Endodermal cell (in vitro differentiated cells): ENCODE results near the gene EFCAB8. TPM values are rescaled to one million over a fixed set of nuclear protein-coding genes. Genes with fewer than 3 reads are reported as not detected.

Source experiments
- DNase-seq: peaks from one replicate; pipeline ENCODE4 v3.0.0-alpha.2; 2017
- H3K27ac ChIP-seq: 2 replicates; pipeline ENCODE4 v1.5.1; 2013; ENCODE audit warnings: mild to moderate bottlenecking, low read depth, low read length, moderate library complexity
- H3K27me3 ChIP-seq: 2 replicates; pipeline ENCODE4 v1.6.1; 2013; ENCODE audit warnings: mild to moderate bottlenecking, low read length, moderate library complexity; ENCODE audit not compliant: insufficient read depth, control insufficient read depth, poor library complexity, severe bottlenecking
- H3K36me3 ChIP-seq: 2 replicates; pipeline ENCODE4 v1.7.0; 2013; ENCODE audit warnings: mild to moderate bottlenecking, low read length, moderate library complexity; ENCODE audit not compliant: control insufficient read depth, insufficient read depth
- H3K4me1 ChIP-seq: one replicate; pipeline ENCODE4 v1.7.0; 2013; ENCODE audit warnings: low read length; ENCODE audit not compliant: control insufficient read depth, insufficient read depth
- H3K4me3 ChIP-seq: 2 replicates; pipeline ENCODE4 v1.5.1; 2013; ENCODE audit warnings: mild to moderate bottlenecking, low read length, moderate library complexity
- H3K9ac ChIP-seq: 2 replicates; pipeline ENCODE4 v1.6.1; 2013; ENCODE audit warnings: mild to moderate bottlenecking, low read length, moderate library complexity; ENCODE audit not compliant: poor library complexity, severe bottlenecking; ENCODE audit errors: extremely low read depth
- H3K9me3 ChIP-seq: 2 replicates; pipeline ENCODE4 v1.6.1; 2013; ENCODE audit warnings: mild to moderate bottlenecking, low read length, moderate library complexity; ENCODE audit not compliant: control insufficient read depth
- H3K27ac Mint-ChIP-seq: 2 replicates; pipeline ENCODE4 v1.8.0; 2020; ENCODE audit warnings: mixed read lengths
- H3K27me3 Mint-ChIP-seq: 2 replicates; pipeline ENCODE4 v1.8.0; 2021; ENCODE audit warnings: mild to moderate bottlenecking, mixed read lengths; ENCODE audit not compliant: insufficient read depth
- H3K36me3 Mint-ChIP-seq: 2 replicates; pipeline ENCODE4 v1.8.0; 2020; ENCODE audit warnings: low read depth, mixed read lengths
- H3K4me1 Mint-ChIP-seq: 2 replicates; pipeline ENCODE4 v1.8.0; 2020; ENCODE audit warnings: mixed read lengths
- H3K4me3 Mint-ChIP-seq: 2 replicates; pipeline ENCODE4 v1.8.0; 2020; ENCODE audit warnings: mild to moderate bottlenecking, moderate library complexity, mixed read lengths
- H3K9me3 Mint-ChIP-seq: 2 replicates; pipeline ENCODE4 v1.8.0; 2020; ENCODE audit warnings: mild to moderate bottlenecking, mixed read lengths
- WGBS, 2 experiments: methylation state at CpG; one replicate each; pipeline versions ENCODE4 v1.1.5 to v1.1.7; 2013; ENCODE audit warnings: missing lambda C conversion rate in 2 of 2, mixed read lengths in 1 of 2; ENCODE audit not compliant: insufficient coverage in 1 of 2, insufficient read length in 1 of 2; 5-methylcytosine and 5-hydroxymethylcytosine counted together
- total RNA-seq, 2 donors: library from RNA; stranded (reverse); fragmentation: NEBNext Ultra II Directional in 1 of 2; extraction: Animal tissue kit (Norgen Biotek cat#: 25700) in 1 of 2; gene quantifications; 2 replicates in 1 of 2; 3 replicates in 1 of 2; pipeline ENCODE4 v1.2.1, GENCODE V29; 2021
- TF ChIP-seq, protein P1 (sequence below): fragments of 200-600 bp; sonication (generic); conservative IDR thresholded peaks from 2 replicates; pipeline ENCODE4 v1.5.0; 2021; ENCODE audit warnings: antibody characterized with exemption, mild to moderate bottlenecking

The EFCAB8 gene
- total RNA-seq, 2 donors from 2014 or later = 0.44 to 1.0 TPM

DNA sequence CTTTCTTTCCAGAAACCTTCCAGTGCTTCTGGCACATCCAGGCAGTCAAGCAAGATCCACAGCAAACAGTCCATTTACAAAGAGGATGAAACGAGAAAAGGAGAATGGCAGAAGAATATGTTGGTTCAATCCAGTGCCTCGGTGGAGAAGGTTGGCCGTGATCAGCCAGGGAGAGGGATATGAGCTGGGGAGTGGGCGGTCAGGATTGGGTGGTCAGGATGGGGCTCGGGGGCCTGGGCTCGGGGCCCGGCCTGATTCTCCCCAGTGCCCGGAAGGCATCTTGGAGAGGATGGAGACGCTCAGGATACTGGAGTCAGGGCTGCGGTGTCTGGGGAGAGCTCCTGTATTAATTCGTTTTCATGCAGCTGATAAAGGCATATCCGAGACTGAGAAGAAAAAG lies 61.3 kb downstream of the EFCAB8 start:
- no peaks in the 10 kb centered on the region for H3K27me3 ChIP-seq
- no peak overlapping the region for H3K27ac ChIP-seq
- H3K4me3 ChIP-seq = no peak overlapping the region
- no peaks in the 10 kb centered on the region for H3K36me3 ChIP-seq
- Mint-ChIP-seq H3K27me3 (no peaks in the 10 kb centered on the region), H3K9me3 (peaks cover 18% of the 10 kb centered on the region), H3K4me3 (no peak overlapping the region), H3K36me3 (peaks cover 11% of the 10 kb centered on the region), H3K27ac (no peak overlapping the region), H3K4me1 (no peaks in the 10 kb centered on the region)
- no peak overlapping the region for H3K9ac ChIP-seq
- H3K4me1 ChIP-seq = no peaks in the 10 kb centered on the region
- DNase-seq = no peak
- TF ChIP-seq, protein P1, sequence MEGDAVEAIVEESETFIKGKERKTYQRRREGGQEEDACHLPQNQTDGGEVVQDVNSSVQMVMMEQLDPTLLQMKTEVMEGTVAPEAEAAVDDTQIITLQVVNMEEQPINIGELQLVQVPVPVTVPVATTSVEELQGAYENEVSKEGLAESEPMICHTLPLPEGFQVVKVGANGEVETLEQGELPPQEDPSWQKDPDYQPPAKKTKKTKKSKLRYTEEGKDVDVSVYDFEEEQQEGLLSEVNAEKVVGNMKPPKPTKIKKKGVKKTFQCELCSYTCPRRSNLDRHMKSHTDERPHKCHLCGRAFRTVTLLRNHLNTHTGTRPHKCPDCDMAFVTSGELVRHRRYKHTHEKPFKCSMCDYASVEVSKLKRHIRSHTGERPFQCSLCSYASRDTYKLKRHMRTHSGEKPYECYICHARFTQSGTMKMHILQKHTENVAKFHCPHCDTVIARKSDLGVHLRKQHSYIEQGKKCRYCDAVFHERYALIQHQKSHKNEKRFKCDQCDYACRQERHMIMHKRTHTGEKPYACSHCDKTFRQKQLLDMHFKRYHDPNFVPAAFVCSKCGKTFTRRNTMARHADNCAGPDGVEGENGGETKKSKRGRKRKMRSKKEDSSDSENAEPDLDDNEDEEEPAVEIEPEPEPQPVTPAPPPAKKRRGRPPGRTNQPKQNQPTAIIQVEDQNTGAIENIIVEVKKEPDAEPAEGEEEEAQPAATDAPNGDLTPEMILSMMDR = no peak
- H3K9me3 ChIP-seq = peaks cover 14% of the 10 kb centered on the region
- 93 to 96% methylated on average over 11 to 12 of the region's 12 CpGs for WGBS, 2 experiments

GRCh38 chr20:32920530-32921298 lies 62.0 kb downstream of the EFCAB8 start:
- 83 to 91% methylated on average over 1 to 6 of the region's 6 CpGs for WGBS, 2 experiments
- Mint-ChIP-seq H3K9me3 (peaks cover 11% of the 10 kb centered on the region), H3K4me1 (no peaks in the 10 kb centered on the region), H3K27ac (no peak overlapping the region), H3K27me3 (no peaks in the 10 kb centered on the region), H3K36me3 (peaks cover 7% of the 10 kb centered on the region), H3K4me3 (no peak overlapping the region)
- TF ChIP-seq, protein P1 = no peak
- no peak overlapping the region for H3K27ac ChIP-seq
- H3K9ac ChIP-seq = no peak overlapping the region
- no peak for DNase-seq
- peaks cover 8% of the 10 kb centered on the region for H3K9me3 ChIP-seq
- H3K4me1 ChIP-seq = no peaks in the 10 kb centered on the region
- no peak overlapping the region for H3K4me3 ChIP-seq
- no peaks in the 10 kb centered on the region for H3K27me3 ChIP-seq
- no peaks in the 10 kb centered on the region for H3K36me3 ChIP-seq

DNA sequence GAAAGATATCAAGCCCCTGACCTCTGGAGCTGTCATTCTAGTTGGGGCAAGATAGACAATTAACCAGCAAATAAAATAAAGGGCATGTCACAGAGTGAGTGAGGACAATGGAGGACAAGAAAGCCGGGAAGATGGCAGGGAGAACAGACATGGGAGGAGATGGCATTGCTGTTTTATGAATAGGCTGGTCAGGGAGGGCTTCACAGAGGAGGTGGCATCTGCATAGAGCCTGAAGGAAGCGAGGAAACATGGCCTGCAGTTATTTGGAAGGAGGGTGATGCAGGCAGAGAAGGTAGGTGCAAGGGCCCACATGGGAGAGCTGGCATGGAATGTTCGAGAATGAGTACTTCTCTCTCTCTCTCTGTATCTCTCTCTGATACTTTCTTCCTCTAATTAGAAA lies 63.7 kb downstream of the EFCAB8 start:
- H3K4me1 Mint-ChIP-seq = no peaks in the 10 kb centered on the region
- peaks cover 3% of the 10 kb centered on the region for H3K36me3 Mint-ChIP-seq
- Histone ChIP-seq H3K9me3 (no peaks in the 10 kb centered on the region), H3K4me3 (no peak overlapping the region), H3K4me1 (no peaks in the 10 kb centered on the region), H3K36me3 (no peaks in the 10 kb centered on the region), H3K9ac (no peak overlapping the region), H3K27ac (no peak overlapping the region), H3K27me3 (no peaks in the 10 kb centered on the region)
- H3K27ac Mint-ChIP-seq = no peak overlapping the region
- 94 to 100% methylated on average over 2 to 3 of the region's 3 CpGs for WGBS, 2 experiments
- DNase-seq = no peak
- TF ChIP-seq, protein P1 = no peak
- no peaks in the 10 kb centered on the region for H3K27me3 Mint-ChIP-seq
- no peak overlapping the region for H3K4me3 Mint-ChIP-seq
- H3K9me3 Mint-ChIP-seq = no peaks in the 10 kb centered on the region
